Measurements from ENCODE around the gene HOXA9. TPM values are rescaled to one million over a fixed set of nuclear protein-coding genes. Genes with fewer than 3 reads are reported as not detected.

Gene HOXA9
- total RNA-seq, 2 experiments from 2014 or later = not detected

DNA sequence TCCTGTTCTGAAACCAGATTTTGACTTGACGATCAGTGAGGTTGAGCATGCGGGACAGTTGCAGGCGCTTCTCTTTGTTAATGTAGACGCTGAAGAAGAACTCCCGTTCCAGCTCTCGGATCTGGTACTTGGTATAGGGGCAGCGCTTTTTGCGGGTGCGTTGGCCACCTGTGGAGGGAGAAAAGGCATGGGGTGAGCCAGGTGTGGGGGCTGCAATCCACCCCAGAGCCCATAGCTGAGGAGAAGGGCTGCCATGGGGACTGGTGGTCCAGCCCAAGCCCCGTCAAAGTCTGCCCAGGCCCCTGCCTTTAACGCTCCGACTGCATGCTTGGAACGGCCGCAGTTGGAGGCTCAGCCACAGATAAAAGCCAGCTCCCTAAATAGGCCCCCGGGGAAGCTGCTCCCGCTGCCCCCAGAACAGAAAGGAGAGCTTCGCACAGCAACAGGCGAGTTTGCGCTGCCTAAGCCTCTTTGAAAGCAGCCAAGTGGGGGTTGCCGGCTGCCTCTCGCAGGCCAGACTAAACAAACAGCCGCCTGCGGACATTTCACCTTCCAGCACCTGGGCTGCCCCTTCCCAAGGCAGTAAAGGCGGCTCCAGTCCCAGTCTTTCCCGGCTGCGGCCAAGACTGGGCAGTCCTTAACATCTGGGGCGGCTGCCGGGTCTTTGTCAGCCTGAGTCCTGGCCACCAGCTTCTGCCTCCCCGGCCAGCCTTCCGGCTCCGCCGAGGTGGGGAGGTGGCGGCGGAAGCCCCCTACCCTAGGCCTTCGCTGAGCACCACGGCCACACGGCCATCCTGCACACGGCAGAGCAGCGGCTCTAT, 17.7 kb upstream of the HOXA9 start:
- Mint-ChIP-seq H3K27ac (peak overlapping the region; percentile 14), H3K4me3 (no peak overlapping the region), H3K27me3 (peaks cover 83% of the 10 kb centered on the region), H3K36me3 (ENCODE audit: low read depth) (peaks cover 5% of the 10 kb centered on the region), H3K4me1 (peaks cover 26% of the 10 kb centered on the region), H3K9me3 (no peaks in the 10 kb centered on the region)
- ChIA-PET POLR2A (interaction anchor here (1.2 kb wide), 1 partner anchor 32 kb away, joined by 3 read pairs; no protein-coding TSS in a partner anchor), CTCF (interaction anchor here (1.6 to 4.7 kb wide), 3 partner anchors 12 to 22 kb away, joined by 7 to 26 read pairs (median 10); no protein-coding TSS in a partner anchor)
- DNase-seq = no peak

GRCh38 chr7:27182285-27182841, 17.0 kb upstream of the HOXA9 start:
- H3K4me1 Mint-ChIP-seq = peaks cover 20% of the 10 kb centered on the region

DNA sequence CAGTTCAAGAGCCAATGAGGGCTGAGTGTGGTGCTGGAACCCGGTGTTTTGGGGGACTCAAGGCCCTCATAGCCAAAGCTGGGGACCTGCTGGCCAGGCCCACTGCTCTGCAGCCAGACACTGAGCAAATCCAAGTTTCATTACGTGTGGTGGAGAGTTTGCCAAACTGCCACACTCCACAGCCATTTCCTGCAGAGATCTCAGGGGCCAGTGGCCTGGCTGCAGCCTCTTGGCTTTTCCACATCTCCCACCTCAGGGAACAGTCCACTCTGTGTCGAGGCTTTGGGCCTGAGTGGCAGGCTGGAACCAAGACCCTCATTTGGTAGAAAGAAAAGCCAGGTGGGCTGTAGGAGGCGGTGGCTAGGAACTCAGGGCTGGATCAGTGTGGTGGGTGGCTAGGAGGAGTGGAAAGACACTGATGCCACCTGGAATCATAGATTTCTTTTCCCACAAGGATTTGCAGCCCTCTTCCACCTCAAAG, 16.5 kb upstream of the HOXA9 start:
- Mint-ChIP-seq H3K4me1 (peaks cover 17% of the 10 kb centered on the region), H3K36me3 (ENCODE audit: low read depth) (peaks cover 5% of the 10 kb centered on the region), H3K9me3 (no peaks in the 10 kb centered on the region), H3K4me3 (no peak overlapping the region), H3K27ac (no peak overlapping the region), H3K27me3 (peaks cover 78% of the 10 kb centered on the region)
- ChIA-PET CTCF (interaction anchor here (0.9 to 2.8 kb wide), 3 partner anchors 14 to 57 kb away, joined by 3 to 10 read pairs (median 7); no protein-coding TSS in a partner anchor), POLR2A (no interaction called here)
- no peak for DNase-seq

More at GRCh38 chr7:27182285-27182841, 17.0 kb upstream of the HOXA9 start:
- no peak for DNase-seq
- peaks cover 83% of the 10 kb centered on the region for H3K27me3 Mint-ChIP-seq
- no peak overlapping the region for H3K4me3 Mint-ChIP-seq
- CTCF ChIA-PET = interaction anchor here (0.9 to 2.8 kb wide), 3 partner anchors 14 to 56 kb away, joined by 3 to 10 read pairs (median 7); no protein-coding TSS in a partner anchor
- H3K36me3 Mint-ChIP-seq (ENCODE audit: low read depth) = peaks cover 5% of the 10 kb centered on the region
- no peak overlapping the region for H3K27ac Mint-ChIP-seq
- no peaks in the 10 kb centered on the region for H3K9me3 Mint-ChIP-seq
- POLR2A ChIA-PET = no interaction called here

GRCh38 chr7:27180431-27181420, 15.4 kb upstream of the HOXA9 start:
- POLR2A ChIA-PET = no interaction called here
- H3K9me3 Mint-ChIP-seq = no peaks in the 10 kb centered on the region
- no peak for DNase-seq
- no peak overlapping the region for H3K27ac Mint-ChIP-seq
- peaks cover 72% of the 10 kb centered on the region for H3K27me3 Mint-ChIP-seq
- CTCF ChIA-PET = interaction anchor here (0.6 to 2.9 kb wide), 10 partner anchors 13 to 1287 kb away, joined by 3 to 17 read pairs (median 5); no protein-coding TSS in a partner anchor
- H3K4me3 Mint-ChIP-seq = no peak overlapping the region
- H3K4me1 Mint-ChIP-seq = peaks cover 12% of the 10 kb centered on the region
- peaks cover 5% of the 10 kb centered on the region for H3K36me3 Mint-ChIP-seq (ENCODE audit: low read depth)

GRCh38 chr7:27179503-27180430, 14.4 kb upstream of the HOXA9 start:
- ChIA-PET CTCF (interaction anchor here (0.6 to 2.9 kb wide), 19 partner anchors 10 to 1286 kb away, joined by 3 to 17 read pairs (median 3); no protein-coding TSS in a partner anchor), POLR2A (interaction anchor here (1.3 kb wide), 1 partner anchor 11 kb away, joined by 3 read pairs; no protein-coding TSS in a partner anchor)
- peaks cover 69% of the 10 kb centered on the region for H3K27me3 Mint-ChIP-seq
- peaks cover 2% of the 10 kb centered on the region for H3K36me3 Mint-ChIP-seq (ENCODE audit: low read depth)
- H3K4me1 Mint-ChIP-seq = peaks cover 7% of the 10 kb centered on the region
- no peak overlapping the region for H3K4me3 Mint-ChIP-seq
- peak; percentile 56 for DNase-seq
- no peaks in the 10 kb centered on the region for H3K9me3 Mint-ChIP-seq
- H3K27ac Mint-ChIP-seq = no peak overlapping the region

- no peaks in the 10 kb centered on the region for H3K36me3 Mint-ChIP-seq (ENCODE audit: low read depth)
- H3K4me1 Mint-ChIP-seq = peaks cover 5% of the 10 kb centered on the region
- ChIA-PET CTCF (interaction anchor here (0.6 to 2.9 kb wide), 15 partner anchors 9 to 785 kb away, joined by 3 to 17 read pairs (median 3); no protein-coding TSS in a partner anchor), POLR2A (interaction anchor here (1.3 kb wide), 1 partner anchor 10 kb away, joined by 3 read pairs; no protein-coding TSS in a partner anchor)
- H3K27me3 Mint-ChIP-seq = peaks cover 70% of the 10 kb centered on the region
- H3K27ac Mint-ChIP-seq = no peak overlapping the region
- no peak for DNase-seq
- no peak overlapping the region for H3K4me3 Mint-ChIP-seq
- no peaks in the 10 kb centered on the region for H3K9me3 Mint-ChIP-seq
Measured at GRCh38 chr7:27179030-27179429, 13.7 kb upstream of the HOXA9 start.

DNA sequence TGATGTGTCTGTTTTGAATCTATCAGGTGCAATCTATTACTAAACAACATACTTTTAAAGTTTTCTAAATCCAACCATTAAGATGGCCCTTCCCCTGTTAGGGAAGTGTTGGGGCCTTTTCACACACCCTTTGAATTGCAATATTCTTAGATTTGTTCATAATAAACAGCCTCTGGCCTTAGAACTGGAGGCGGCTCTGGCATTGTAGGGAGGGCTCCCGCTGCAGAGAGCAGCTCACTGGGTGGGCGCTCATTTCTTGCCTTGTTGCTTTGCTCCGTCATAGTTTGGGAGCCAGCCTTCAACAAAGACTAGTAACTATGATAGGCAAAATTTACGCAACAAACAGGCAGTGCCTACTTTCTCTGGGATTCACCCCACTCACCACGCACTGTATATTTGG, 13.0 kb upstream of the HOXA9 start:
- Mint-ChIP-seq H3K9me3 (no peaks in the 10 kb centered on the region), H3K27ac (no peak overlapping the region), H3K4me3 (no peak overlapping the region), H3K4me1 (peaks cover 3% of the 10 kb centered on the region), H3K27me3 (peaks cover 65% of the 10 kb centered on the region), H3K36me3 (ENCODE audit: low read depth) (no peaks in the 10 kb centered on the region)
- ChIA-PET CTCF (interaction anchor here (0.7 to 2.9 kb wide), 7 partner anchors 10 to 785 kb away, joined by 3 to 17 read pairs (median 3); no protein-coding TSS in a partner anchor), POLR2A (no interaction called here)
- no peak for DNase-seq

DNA sequence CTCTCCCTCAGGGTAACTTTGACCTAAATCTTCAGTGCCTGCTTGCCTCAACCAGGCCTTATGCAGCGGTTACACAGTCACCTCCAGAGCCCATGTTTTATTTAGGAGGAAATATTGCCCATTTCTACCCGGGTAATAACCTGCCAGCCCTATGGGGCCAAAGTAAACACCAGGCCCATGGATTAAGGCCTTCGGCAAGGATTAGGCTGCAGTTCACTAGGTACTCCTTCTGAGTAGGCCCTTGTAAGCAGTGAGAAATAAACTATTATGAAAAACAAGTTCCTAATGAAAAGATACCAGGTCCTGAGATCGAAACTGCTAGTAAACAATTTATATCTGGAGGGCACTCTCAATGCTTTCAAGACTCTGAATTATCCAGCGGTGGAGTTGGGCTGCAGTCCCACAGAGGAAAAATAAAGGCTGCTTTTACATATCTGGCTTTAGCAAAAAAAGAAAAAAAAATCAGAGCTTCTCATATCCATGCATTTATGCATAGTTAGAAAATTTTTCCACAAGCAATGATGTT, 12.5 kb upstream of the HOXA9 start:
- CTCF ChIA-PET = interaction anchor here (1.1 to 2.9 kb wide), 5 partner anchors 10 to 27 kb away, joined by 3 to 17 read pairs (median 3); no protein-coding TSS in a partner anchor
- no peak overlapping the region for H3K4me3 Mint-ChIP-seq
- H3K4me1 Mint-ChIP-seq = peaks cover 3% of the 10 kb centered on the region
- H3K9me3 Mint-ChIP-seq = no peaks in the 10 kb centered on the region
- no peak overlapping the region for H3K27ac Mint-ChIP-seq
- H3K36me3 Mint-ChIP-seq (ENCODE audit: low read depth) = no peaks in the 10 kb centered on the region
- POLR2A ChIA-PET = no interaction called here
- H3K27me3 Mint-ChIP-seq = peaks cover 61% of the 10 kb centered on the region
- DNase-seq = no peak

DNA sequence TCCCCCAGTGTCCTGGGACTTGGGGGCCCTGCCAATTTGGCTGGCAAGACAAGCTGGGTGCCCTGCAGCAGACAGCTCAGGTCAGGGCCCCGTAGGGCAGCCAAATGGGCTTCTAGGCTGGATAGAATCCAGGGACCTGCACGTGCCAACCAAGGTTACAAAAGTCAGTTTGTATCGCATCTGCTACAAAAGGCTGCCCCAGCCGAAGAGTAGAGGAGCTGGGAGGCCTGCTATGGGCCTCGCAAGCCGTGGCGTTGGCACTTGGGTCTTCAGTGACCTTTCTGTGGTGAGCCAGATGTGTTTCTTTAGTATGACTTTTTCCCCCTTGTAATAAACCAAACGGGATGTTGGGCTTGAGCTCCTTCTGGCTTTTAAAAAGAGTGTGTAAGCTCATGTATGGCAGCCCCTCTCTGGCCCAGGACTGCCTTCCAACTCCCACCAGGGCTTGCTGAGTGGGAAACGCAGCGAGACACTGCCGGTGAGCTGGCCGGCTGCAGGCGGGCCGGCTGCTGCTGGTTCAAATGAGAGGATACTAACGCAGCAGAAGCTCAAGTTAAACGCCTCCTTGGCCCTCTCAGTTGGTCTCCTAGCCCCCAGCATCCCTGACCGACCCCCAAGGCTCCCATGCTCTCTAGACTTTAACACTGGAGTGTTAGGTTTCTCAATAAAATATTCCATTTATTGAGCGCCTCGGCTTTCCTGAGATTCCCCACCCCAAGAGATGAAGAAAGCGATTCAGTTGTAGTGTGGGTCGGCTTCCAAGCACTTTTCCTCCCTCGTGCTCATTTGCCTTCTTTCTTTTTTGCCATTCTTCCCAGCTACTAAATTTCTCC, 11.8 kb upstream of the HOXA9 start:
- peaks cover 59% of the 10 kb centered on the region for H3K27me3 Mint-ChIP-seq
- H3K4me1 Mint-ChIP-seq = peaks cover 5% of the 10 kb centered on the region
- DNase-seq = no peak
- ChIA-PET CTCF (interaction anchor here (1.1 to 2.0 kb wide), 4 partner anchors 13 to 28 kb away, joined by 3 to 8 read pairs (median 4); no protein-coding TSS in a partner anchor), POLR2A (no interaction called here)
- H3K9me3 Mint-ChIP-seq = no peaks in the 10 kb centered on the region
- H3K27ac Mint-ChIP-seq = no peak overlapping the region
- no peak overlapping the region for H3K4me3 Mint-ChIP-seq
- no peaks in the 10 kb centered on the region for H3K36me3 Mint-ChIP-seq (ENCODE audit: low read depth)

DNA sequence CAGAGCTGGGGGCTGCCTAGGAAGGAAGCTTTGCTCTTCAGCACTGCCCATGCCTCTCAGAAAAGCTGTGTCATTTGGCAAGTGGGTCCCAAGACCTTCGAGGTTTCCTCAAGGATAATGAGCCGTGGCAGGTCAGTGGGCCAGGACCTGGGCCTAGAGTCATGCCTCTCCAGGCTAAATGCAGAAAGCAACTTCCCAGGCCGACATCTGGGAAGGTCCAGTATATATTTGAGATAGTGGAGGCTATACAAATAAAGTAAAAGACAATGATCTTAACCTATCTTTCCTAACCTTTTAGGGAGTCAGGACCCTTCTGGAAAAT, 11.1 kb upstream of the HOXA9 start:
- Mint-ChIP-seq H3K36me3 (ENCODE audit: low read depth) (no peaks in the 10 kb centered on the region), H3K27ac (no peak overlapping the region), H3K4me1 (peaks cover 10% of the 10 kb centered on the region), H3K27me3 (peaks cover 62% of the 10 kb centered on the region), H3K4me3 (no peak overlapping the region), H3K9me3 (no peaks in the 10 kb centered on the region)
- ChIA-PET POLR2A (no interaction called here), CTCF (interaction anchor here (1.1 to 1.8 kb wide), 3 partner anchors 15 to 28 kb away, joined by 3 to 8 read pairs (median 3); no protein-coding TSS in a partner anchor)
- no peak for DNase-seq

Data from activated CD4-positive, alpha-beta memory T cell treated with anti-CD3 and anti-CD28 coated beads, Interleukin-2, amount 10 ng/mL, durations not matched to agents 7 days and 5 days (primary cell).